NCI-H2081 treated with DMSO at 0.1 percent for 48 hours (cell line): Measurements from ENCODE around the gene C1QL2.

Experiments
- DNase-seq: peaks from one replicate; lab custom pipeline; 2025; lab: John Stamatoyannopoulos, UW

C1QL2 gene

DNA sequence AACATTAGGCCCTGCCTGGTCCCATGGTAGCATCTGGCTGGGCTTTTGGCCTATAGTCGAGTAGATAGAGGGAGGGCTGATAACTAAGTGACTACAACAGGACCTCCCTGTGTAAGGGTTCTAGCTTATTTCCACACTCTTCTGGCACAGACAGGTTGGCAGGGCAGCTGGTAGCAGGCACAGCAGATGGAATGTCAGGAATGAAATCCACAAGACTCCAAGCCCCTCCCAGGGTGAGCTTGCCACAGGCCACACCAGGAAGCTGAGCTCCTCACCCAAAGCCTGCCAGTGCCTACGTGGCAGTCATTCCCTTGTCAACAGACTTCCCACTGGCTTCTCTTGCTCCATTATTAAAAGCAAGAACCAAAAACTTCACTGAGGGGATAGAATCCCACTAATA is 20.7 kb upstream of the C1QL2 start:
- no peak for DNase-seq

DNA sequence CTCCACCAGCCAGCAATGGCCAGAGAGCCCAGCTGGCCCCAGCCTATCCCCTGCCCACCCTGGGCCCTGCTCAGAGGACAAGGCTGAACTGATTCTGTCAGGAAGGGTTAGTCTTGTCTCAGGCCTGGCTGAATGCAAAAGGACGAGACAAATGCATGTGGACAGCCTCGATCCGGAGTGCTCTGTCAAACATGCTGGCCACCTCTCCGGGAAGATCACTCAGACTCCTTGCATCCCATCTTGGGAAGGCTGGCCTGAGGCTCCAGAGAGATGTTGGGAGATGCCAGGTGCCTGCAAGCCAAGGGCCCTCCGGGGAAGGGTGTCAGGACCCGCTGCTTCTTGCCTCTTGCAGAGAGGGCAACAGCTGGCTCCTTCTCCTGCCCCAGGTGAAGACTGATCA is 20.2 kb upstream of the C1QL2 start:
- no peak for DNase-seq

DNA sequence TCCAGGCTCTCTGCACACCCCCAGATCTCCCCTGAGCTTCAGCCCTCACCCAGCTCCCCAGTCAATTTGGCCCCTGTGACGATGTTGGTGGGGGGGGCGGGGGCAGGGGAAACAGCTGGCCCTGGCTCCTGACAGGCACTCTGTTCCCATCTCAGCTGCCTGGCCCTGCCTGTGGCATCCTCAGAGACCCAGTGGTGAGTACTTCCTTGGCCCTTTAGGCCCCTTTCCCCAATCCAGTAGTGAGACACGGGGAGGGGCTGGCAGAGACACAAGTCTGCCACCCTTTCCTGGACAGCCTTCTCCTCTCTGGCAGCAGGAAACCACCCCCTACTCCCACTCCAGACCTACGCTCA is 19.3 kb upstream of the C1QL2 start:
- no peak for DNase-seq

DNA sequence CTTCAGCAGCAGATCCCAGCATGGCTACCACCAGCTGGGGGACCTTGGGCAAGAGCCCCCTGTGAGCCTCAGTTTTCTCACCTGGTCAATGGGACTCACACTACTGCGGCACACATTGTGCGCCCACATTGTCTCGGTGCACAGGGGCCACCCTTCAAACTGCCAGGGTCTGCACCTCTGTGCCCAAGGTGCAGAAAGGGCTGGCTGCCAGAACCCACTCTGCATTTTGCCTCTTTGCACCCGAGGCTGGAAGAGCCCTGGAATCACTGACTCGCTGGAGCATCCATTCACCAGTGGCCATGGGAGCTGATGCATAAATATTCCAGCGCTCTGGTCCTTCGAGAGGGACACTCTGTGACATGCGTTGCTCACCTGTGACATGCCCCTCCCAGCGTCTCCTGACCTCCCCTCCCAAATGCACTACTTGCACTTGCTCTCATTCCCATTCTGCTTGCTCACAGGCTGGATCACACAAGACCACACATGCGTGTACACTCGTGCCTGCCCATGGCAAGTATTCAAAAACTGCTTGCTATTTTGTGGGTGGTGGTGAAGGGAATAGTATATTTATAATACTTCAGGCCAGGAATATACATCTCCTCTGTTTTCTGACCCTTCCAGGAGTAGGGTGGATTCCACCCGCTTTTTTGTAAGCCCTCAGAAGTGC is 18.8 kb upstream of the C1QL2 start:
- DNase-seq, result no peak

DNA sequence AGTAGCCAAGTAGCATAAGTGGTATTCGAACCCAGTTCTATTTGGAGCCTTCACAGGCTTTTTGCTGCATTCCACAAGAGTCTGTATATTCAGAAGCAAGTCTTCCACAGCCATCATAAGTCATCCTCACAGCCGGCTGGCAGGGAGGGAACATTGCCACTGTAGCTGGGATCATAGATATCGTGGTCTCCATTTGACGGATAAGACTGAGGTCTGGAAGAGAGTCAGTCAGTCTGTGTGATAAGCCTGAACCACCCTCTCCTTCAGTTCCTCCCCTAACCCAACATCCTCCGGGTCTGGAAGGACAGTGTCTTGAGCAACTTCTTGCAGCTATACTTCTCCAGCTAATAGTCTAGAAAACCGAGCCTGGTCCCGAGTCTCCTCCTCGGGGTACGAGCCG is 17.0 kb upstream of the C1QL2 start:
- no peak for DNase-seq

DNA sequence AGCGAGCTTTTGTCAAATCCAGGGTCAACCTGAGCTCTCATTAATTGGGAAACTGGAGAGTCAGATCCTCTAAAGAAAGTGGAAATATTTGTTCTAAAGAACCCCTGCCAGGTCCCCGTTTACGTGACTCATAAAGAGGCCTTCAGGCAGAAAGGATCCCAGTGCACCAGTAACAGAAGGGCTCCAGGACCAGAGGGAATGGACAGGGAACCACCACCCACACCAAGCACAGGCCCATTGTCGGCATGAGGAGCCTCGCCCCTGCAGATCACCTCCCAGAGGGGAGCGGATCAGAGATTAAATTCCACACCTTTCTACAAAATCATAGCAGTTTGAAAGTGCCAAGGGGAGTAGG is 16.4 kb upstream of the C1QL2 start:
- DNase-seq, result no peak

DNA sequence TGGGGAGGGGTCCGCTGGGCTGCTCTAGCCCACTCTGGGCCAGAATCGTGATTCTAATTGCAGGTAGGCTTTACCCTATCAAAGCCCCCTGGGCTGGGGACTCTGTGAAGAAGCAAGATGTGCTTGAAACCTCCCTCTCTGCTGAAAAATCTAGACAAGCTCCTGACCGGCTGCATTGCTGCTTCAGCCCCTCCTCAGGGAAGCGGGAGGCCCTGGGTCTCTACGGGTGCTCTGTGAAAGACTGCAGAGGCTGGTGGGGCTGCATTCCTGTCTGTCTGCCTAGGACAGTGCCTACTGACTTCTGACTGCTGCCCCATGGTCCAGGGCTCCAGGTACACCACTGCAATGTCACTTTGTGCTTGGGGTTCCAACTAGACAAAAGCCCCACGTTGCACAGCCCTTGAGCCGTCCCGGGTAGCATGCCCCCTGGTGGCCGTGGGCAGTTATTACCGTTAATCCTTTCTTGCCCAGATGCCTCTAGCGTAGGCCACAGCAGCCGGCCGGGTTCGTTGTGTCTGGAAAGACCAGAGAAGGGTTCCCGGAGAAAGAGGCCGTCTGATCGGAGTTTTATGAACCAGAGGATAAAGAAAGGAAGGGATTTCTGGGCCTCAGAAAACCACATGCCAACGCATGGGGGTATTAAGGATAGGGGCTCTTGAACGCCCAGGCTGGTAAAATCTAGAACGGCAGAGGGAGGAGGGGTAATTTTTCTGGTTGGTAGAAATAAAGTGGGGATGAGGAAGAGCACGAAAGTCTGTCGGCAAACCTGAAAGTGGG is 15.9 kb upstream of the C1QL2 start:
- DNase-seq, result no peak

DNA sequence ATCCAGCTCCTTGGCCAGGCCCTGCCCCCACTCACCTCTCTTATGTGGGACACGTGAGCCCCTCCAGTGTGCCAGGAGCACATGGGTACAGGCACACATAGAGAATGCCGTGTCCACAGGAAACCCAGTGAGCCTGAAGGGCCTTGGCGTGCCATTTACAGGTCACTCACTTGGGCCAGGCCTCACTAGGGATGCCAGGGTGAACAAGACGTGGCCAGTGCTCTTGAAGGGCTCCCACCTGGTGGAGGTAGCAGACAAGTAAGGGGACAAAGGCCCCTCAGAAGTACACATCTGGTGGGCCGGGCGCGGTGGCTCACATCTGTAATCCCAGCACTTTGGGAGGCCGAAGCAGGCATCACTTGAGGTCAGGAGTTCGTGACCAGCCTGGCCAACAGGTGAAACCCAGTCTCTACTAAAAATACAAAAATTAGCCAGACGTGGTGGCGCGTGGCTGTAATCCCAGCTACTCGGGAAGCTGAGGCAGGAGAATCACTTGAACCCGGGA is 15.1 kb upstream of the C1QL2 start:
- no peak for DNase-seq

DNA sequence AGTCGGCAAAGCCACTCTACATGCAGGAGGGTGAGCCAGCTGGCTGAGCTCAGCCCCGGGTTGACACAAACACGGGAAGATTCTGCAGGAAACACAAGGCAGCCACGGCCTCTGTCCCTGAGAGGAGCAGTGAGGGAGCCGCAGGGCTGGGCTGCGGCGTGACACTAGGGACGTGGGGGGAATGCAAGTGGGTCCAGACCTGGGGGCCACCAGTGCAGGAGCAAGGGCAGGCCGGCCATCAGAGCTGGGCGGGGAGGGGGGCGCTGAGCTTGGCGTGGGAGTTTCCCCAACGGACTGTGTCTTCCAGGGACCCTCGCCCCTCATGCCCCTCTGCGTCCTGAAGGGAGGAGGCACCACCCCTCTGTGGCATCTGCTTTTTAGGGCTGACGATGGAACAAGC is 12.0 kb upstream of the C1QL2 start:
- no peak for DNase-seq

DNA sequence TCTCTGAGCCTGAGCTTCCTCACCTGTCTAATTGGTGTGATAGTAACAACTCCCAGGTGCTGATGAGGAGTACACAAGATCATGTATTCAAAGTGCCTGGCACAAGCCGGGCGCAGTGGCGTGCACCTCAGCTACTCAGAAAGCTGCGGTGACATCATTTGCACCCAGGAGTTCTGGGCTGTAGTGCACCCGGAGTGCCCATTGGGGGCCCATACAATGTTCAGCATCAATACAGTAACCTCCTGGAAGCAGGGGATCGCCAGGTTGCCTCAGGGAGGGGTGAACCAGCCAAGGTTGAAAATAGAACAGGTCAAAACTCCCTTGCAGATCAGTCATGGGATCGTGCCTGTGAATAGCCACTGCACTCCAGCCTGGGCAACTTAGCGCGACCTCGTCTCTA is 11.2 kb upstream of the C1QL2 start:
- DNase-seq, result no peak

DNA sequence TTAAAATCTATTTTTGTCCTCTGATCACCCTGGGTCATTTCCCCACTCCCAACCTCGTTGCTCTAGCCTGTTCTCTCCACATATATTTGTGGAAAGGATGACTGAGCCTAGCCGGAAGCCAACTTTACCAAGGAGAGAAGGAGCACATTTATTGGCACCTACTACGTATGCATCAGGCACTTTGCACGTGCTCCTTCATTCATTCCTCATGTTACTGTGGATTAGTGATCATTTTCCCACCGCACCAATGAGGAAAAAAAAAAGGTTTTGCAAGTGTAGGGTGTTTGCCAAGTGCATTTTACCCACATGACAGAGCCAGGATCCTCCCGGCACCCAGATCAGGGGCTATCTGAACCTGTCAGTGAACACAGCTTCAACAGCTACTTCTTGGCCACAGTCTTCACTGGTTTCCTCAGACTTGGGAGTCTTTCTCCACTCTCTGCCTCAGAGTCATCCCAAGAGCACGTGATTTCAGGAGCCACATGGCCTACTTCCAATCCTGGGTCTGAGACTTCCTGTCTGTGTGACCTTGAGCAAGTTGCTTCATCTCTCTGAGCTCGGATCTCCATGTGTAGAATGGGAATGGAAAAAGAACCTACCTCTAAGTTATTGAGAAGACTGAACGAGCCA is 1.9 kb upstream of the C1QL2 start:
- DNase-seq, result no peak

DNA sequence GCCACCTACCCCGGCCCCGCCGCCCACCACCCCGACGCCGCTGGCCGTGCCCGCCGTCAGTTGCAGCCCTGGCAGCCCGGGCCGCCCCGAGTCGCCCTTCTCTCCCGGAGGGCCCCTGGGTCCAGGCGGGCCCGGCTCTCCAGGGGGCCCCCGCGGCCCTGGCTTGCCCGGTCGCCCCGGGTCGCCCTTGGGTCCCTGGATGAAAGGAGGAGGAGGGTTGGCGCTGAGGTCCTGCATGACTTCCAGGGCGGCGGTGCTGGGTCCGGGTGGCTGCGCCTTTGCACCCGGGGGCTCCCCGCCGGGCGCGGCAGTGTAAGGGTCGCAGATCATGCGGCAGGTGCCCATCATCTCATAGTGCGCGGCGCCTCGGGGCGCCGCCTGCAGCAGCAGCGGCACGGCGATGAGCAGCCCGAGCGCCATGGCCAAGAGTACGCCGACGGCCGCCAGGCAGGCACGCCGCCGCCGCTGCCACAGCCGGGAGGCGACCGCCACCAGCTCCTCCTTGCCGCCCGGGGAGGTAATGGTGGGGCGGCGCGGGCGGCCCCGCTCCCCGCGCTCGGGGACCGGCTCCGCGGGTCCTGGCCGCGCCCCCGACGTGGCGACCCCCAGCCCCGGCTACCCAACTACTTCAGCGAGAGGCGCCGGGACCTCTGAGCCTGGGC is 570 bp downstream of the C1QL2 start:
- DNase-seq, result no peak

DNA sequence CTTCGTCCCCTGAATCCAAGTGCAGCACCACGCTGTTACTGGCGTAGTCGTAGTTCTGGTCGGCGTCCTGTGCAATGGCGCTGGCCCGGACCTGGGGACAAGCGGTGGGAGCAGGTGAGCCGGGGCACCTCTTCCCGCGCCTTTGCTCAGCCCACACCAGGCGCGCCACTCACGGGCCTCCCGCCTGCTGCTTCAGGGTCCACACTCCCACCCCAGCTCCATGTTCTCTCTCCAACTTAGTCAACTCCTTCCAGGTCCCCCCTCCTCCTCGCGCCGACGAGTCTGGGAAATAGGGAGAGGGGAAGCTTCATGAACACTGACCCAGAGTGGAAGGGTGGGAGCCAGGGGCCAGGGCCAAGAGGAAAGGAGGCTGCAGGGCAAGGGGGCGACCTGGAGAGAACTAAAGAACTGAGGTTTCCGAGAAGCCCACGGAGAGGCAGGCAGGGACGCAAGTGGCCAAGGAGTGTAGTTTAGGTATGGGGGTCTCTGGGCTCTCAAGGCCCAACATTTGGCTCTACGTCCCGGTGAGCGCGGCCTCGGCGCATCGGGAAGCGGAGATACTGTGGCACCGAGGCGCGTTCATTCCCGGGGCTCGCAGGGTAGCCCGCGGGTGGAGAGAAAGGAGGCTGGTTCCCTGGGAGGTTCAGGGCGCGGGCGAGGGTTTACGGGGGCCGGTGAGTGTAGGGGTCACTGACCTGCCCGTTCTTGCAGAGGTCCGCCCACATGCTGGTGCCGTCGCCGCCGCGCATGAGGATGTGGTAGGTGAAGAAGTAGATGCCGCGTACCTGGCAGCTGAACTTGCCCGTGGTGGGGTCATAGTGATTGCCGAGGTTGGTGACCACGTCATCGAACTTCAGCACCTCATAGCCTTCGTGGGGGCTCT is 1.4 kb downstream of the C1QL2 start:
- no peak for DNase-seq

DNA sequence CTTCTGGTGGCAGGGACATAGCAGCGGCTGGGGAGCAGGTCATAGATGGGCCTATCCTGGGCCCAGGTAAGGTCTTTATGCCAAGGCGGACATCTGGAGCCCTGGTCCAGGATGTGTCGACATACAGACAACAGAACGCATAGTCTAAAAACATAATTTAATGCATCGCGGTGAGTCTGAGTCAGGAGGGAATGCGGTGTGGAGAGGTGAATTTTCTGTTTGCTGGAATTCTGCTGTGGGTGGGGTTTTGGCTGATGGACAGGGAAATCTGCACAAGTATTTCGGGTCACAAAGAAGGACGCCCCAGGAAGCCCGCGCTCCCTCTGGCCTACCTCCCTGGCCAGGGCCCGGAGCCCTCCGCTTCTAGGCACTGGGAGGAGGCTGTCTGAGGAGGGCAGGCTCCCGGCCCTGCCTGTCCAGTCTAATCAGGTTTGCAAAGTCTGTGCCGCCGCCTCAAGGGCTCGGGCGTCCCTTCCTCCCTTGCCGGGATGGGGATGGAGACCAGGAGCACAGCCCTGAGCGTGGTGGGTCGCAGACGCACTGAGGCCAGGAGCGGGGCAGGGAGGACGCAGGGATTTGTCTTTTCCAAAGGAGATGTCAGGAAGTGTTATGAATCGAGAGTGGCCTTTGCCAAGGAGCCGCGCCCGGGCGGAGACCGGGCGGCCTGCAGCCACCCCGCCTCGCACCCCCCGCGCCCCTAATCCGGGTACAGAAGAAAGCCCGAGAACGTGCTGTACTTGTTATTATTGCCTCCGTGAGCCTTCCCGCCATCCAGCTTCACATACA is 2.3 kb downstream of the C1QL2 start:
- DNase-seq, result no peak

DNA sequence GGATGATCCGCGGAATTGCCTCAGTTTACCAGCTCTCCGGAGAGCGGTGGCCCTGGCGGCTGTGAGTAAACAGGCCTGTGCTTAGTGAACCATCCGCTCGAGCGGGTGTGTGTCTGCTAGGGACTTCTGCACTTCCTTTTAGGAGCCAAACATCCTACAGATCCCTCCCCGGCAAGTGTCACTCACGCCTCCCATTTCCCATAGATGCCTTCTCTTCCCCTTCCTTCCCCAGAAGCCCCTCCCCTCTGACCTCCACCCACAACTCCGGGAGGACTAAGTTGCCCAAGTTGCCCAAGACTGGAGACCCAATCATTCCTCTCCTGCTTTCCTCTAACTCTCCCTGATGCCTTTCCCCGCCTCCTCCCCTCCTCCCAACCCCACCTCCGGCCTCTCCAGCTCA is 2.9 kb downstream of the C1QL2 start:
- DNase-seq, result no peak

DNA sequence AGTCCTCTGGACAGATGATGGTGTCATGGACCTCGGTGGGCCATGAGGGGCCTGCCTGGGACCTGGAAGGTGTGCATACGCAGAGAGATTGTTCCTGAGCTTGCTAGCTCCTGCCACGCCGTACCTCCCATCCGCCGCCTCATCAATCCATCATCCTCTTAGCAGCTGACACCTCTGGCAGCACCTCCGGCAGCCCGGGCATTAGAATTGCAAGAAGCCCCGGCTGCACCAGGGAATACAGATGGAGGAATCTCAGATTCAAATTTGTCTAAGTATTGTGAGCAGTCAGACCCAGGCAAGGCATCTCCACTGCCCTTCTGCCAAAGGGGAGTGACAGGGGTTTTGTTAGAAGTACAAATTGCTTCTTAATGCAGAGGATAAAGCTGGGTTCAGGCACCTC is 4.5 kb downstream of the C1QL2 start:
- DNase-seq, result no peak

DNA sequence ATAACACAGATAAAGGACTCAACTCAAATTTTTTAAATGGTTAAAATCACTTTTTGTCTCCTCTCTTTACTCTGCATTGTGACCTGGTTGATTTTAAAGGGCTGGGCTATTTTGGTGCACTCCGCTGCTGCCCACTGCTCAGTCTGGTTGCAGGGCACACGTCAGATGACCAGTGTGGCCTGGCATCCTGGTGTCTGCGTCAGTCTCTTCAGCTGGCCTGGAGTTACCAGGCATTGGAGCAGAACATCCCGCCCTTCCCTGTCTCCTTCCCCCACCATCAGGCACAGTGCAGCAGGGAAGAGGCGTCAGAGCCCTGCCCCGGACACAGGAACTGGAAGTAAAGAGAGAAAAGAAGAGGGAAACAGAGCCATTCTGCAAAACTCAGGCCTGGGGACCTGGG is 8.9 kb downstream of the C1QL2 start:
- no peak for DNase-seq

DNA sequence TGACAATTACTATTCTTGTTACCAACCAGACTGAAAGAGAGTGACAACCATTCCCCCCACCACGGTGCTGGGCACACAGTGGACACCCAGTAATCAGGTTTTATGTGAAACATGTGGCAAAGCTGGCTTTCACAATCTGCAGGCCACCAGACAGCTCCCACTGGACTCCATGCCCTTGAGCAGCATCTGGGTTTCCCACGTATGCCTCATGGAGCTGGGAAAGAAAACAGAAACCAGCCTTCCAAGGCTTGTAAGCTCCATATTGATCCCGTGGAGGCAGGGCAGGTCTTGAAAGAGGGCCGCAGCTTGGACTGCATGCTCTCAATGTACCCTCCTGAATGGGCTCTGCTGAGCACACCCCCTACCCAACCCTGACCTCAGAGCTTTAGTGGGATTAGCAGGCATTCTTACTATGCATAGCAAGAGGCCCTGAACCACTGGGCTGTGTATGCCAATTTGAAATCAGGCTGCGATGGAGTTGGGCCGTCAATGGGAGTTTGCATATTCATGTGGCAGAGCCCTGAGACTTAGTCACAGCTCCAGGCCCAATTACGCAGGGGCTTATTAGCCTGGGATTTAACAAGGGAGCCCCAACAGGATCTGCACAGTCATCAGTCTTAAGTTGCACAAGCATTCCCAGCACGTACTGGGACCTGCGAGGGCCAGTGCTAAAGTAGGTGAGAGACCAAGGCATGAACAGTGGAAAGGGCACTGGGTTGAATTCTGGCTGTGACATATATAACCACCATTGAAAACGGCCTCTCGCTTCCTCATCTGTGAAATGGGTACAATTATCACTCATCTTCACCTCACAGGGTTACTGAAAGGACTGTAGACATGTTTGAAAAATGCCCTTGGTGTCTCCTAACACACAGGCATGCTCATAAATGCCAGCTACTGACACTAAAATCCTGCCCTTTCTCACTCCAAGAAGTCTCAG is 10.5 kb downstream of the C1QL2 start:
- DNase-seq, result no peak

DNA sequence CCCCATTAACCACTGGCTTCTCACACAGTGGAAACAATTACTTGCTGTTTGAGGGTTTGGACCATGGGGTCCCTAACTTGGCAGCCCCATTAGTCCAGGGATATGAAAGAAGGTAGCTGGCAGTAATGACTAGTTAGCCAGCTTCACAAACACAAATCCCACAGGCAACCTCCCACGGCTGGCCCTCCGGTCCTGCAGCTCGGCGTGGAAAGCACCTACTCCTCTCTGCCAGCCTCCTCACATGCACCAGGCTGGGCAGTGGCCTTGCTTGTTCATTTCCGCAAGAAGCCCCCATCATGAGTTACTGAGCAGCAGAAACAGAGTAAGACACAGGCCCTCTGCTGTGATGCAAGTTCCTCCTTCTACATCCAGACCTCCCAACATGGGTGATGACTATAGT is 13.7 kb downstream of the C1QL2 start:
- no peak for DNase-seq

DNA sequence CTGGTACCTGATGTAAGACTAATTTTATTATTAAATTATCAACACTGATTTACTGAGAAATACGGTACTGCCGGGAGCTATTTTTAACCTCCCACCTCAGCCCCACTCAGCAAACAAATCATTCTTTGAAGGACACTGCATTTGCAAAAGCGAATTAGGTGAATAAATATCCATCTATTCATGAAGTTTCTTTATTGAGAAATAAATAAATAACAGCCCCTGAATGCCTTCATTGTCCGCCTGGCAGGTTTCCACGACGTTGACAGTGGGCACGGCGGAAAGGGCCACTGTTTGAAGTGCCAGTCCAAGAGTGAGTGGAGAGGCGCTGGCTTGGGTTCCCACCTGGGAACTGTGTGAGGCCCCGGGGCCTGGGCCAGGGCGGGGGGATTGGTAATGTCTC is 15.7 kb downstream of the C1QL2 start:
- DNase-seq, result no peak
